OCI-LY3 (cell line): ENCODE measurements around the gene DLK1.

Experiments used
- CTCF ChIP-seq: fragments of 200-600, 300-600 bp; sonication (generic); IDR thresholded peaks from 2 replicates; pipeline ENCODE4 v1.5.1; 2014; ENCODE audit warnings: antibody characterized with exemption, low read length, low read depth
- EZH2phosphoT487 ChIP-seq: fragments of 200-600 bp; shearing (Covaris generic); IDR thresholded peaks from 2 replicates; pipeline ENCODE4 v1.6.1; 2018; ENCODE audit warnings: antibody characterized with exemption, mixed run types, low read depth

GRCh38 chr14:100728962-100729361, 2.3 kb downstream of the DLK1 start:
- TF ChIP-seq CTCF (no peak), EZH2phosphoT487 (no peak)
